Left ventricle myocardium inferior (tissue), 1 donor: ENCODE data around the gene CPSF2. TPM values are rescaled to one million over a fixed set of nuclear protein-coding genes. Genes with fewer than 3 reads are reported as not detected.

Experiments used
- DNase-seq: peaks from one replicate; pipeline ENCODE4 v3.0.0-alpha.2; 2020
- H3K27ac ChIP-seq: fragments of 200-600 bp; replicated peaks from 2 replicates; pipeline ENCODE4 v1.8.0; 2021
- H3K27me3 ChIP-seq: fragments of 200-600 bp; 2 replicates; pipeline ENCODE4 v1.8.0; 2021; ENCODE audit warnings: low read depth
- H3K36me3 ChIP-seq: fragments of 200-600 bp; 2 replicates; pipeline ENCODE4 v1.8.0; 2021
- H3K4me1 ChIP-seq: fragments of 200-600 bp; 2 replicates; pipeline ENCODE4 v1.8.0; 2021
- H3K4me3 ChIP-seq: fragments of 200-600 bp; 2 replicates; pipeline ENCODE4 v1.8.0; 2021; ENCODE audit warnings: mild to moderate bottlenecking, moderate library complexity
- H3K9me3 ChIP-seq: fragments of 200-600 bp; replicated peaks from 2 replicates; pipeline ENCODE4 v1.8.0; 2021
- intact Hi-C: fragments of 100-400 bp; cut with micrococcal nuclease; formaldehyde crosslinking; loops from one replicate; pipeline ENCODE4 v1.11.0; 2022
- total RNA-seq: library from RNA; stranded (reverse); fragmentation: NEBNext Ultra II Directional; extraction: Animal tissue kit (Norgen Biotek cat#: 25700); gene quantifications from one replicate; pipeline ENCODE4 v1.2.1, GENCODE V29; 2021
- TF ChIP-seq, protein P1 (sequence below): fragments of 200-600 bp; IDR thresholded peaks from 2 replicates; pipeline ENCODE4 v1.8.0; 2021; ENCODE audit warnings: antibody characterized with exemption, mild to moderate bottlenecking, borderline replicate concordance
- donor health status: DM: no; HTN: yes; CAD: no; lungs with severe emphysema.

Gene CPSF2
- total RNA-seq, 1 donor from 2014 or later = 41.4 TPM

DNA sequence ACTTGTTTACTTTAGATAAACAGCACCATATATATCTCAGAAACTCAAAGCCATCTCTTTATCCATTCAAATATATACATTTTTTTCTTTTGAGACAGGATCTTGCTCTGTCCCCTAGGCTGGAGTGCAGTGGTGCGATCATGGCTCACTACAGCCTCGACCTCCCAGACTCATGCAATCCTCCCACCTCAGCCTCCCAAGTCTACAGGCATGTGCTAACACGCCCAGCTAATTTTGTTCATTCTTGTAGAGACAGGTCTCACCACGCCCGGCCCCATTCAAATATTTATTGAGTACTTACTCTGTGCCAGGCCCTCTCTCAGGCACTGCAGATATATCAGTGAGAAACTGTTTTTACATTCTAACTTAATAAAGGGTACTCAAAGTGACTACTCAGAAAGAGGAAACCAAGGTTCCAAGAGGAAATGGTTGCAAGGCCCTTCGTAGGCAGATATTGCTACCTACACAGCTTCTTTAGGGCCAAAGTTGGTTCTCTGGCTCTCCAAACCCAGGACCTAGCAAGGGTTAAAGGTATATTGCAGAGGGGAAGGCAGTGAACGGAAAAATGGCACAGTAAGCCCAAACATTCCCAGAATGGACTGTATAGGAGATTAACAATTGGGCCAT is 18.3 kb upstream of the CPSF2 start:
- no peak for DNase-seq
- peaks cover 63% of the 10 kb centered on the region for H3K4me1 ChIP-seq
- TF ChIP-seq, protein P1, sequence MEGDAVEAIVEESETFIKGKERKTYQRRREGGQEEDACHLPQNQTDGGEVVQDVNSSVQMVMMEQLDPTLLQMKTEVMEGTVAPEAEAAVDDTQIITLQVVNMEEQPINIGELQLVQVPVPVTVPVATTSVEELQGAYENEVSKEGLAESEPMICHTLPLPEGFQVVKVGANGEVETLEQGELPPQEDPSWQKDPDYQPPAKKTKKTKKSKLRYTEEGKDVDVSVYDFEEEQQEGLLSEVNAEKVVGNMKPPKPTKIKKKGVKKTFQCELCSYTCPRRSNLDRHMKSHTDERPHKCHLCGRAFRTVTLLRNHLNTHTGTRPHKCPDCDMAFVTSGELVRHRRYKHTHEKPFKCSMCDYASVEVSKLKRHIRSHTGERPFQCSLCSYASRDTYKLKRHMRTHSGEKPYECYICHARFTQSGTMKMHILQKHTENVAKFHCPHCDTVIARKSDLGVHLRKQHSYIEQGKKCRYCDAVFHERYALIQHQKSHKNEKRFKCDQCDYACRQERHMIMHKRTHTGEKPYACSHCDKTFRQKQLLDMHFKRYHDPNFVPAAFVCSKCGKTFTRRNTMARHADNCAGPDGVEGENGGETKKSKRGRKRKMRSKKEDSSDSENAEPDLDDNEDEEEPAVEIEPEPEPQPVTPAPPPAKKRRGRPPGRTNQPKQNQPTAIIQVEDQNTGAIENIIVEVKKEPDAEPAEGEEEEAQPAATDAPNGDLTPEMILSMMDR = no peak
- H3K4me3 ChIP-seq = no peak overlapping the region
- H3K27ac ChIP-seq = no peak overlapping the region
- intact Hi-C loops = no loop called here
- H3K36me3 ChIP-seq = no peaks in the 10 kb centered on the region
- H3K9me3 ChIP-seq = no peaks in the 10 kb centered on the region
- H3K27me3 ChIP-seq = no peaks in the 10 kb centered on the region

DNA sequence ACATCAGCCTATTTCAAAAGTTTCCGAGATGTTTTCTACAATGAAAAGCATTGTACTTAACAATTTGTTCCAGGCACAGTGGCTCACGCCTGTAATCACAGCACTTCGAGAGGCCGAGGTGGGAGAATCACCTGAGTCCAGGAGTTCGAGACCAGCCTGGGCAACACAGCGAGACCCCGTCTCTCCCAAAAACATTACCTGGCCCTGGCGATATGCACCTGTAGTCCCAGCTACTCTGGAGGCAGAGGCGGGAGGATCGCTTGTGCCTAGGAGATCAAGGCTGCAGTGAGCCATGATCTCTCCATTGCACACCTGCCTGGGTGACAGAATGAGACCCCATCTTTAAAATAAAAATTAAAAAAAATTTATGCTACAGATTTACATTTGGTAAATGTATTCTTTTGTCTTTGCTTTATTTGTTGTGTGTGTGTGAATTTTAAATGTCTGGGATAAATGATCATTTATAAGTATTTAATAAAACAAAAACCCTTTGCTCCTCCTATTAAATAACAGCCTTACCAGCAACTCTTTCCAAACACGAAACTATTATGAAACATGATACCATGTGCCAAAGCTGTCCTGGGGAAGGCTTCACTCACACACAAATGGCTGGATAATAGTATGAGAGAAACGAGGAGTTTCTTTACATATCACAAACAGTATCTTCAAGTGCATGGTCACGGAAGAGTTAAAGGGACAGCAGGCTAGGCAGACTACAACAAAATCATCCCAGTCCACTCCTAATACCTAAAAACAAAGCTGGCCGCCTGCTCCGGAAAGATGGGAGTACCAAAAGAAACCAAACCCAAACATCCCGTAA is 16.5 kb upstream of the CPSF2 start:
- H3K4me3 ChIP-seq = peak overlapping the region; percentile 97
- intact Hi-C loops = no loop called here
- H3K4me1 ChIP-seq = peaks cover 63% of the 10 kb centered on the region
- DNase-seq = no peak
- no peaks in the 10 kb centered on the region for H3K9me3 ChIP-seq
- TF ChIP-seq, protein P1 = no peak
- H3K27me3 ChIP-seq = no peaks in the 10 kb centered on the region
- peak overlapping the region; percentile 99 for H3K27ac ChIP-seq
- H3K36me3 ChIP-seq = no peaks in the 10 kb centered on the region

DNA sequence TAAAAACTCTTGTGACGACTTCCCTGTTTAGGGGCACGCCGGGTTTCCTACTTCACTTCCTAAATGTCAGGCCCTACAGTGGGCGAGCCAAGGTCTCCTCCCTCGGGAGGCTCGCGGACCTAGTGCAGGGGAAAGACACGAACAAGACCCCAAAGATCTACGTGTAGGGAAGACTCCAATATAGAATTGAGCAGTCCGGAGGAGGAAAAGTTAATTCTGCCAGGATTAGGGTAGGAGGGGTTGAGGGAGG is 16.0 kb upstream of the CPSF2 start:
- peak overlapping the region; percentile 97 for H3K4me3 ChIP-seq
- peak overlapping the region; percentile 99 for H3K27ac ChIP-seq
- peaks cover 58% of the 10 kb centered on the region for H3K4me1 ChIP-seq
- peak; percentile 63 for DNase-seq
- H3K36me3 ChIP-seq = no peaks in the 10 kb centered on the region
- TF ChIP-seq, protein P1 = no peak
- H3K9me3 ChIP-seq = no peaks in the 10 kb centered on the region
- H3K27me3 ChIP-seq = no peaks in the 10 kb centered on the region
- intact Hi-C loops = no loop called here

DNA sequence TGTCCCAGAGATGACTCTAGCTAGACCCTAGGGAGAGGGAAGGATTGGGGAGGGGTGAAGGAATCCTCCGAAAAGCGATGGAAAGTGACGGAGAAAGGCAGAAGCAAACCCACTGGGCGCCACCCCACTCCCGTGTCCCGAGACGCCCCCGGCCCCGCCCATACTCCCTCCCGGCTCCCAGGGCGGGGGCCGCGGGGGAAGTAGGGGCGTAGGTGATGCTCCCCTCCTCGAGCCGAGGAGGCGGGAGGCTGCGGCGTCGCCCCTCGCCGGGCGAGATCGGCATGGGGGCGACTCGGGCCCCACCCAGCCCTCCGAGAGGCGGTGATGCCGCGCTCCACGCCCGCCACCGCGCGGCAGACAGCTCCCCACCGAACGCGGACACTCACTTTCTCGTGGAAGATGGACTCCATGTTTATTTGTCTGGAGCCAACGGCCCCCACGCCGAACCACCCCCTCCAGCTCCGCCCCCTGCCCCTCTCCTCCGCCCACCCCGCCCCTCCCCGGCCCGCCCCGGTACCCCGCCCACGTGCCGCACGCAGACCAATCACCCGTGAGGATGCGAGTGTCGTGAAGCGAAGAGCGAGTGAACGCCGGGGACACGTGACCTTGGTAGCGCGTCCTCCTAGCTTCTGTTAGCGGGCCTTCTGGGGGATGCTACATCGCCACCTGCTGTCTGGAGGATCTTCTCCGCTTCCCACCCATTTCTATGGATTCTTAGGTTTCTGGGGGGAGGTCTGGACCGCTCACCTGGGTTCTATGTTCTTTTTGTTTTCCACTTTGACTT is 15.4 kb upstream of the CPSF2 start, which contains the start of gene ATXN3:
ATXN3 (minus strand) TSS at position 440 of the 784 bp plus-strand sequence; CDS start at position 410, 30 bp downstream.
- H3K4me1 ChIP-seq = peaks cover 53% of the 10 kb centered on the region

More for the DNA sequence above, 15.4 kb upstream of the CPSF2 start, which contains the start of gene ATXN3:
- no peaks in the 10 kb centered on the region for H3K36me3 ChIP-seq
- peak within 1 kb of the TSS; percentile 99 for H3K27ac ChIP-seq
- TF ChIP-seq, protein P1 = peak; percentile 81
- no peaks in the 10 kb centered on the region for H3K27me3 ChIP-seq
- peak within 1 kb of the TSS; percentile 97 for H3K4me3 ChIP-seq
- peak; percentile 97 for DNase-seq
- H3K9me3 ChIP-seq = no peaks in the 10 kb centered on the region
- intact Hi-C loops = no loop called here
